GM12875 (cell line): ENCODE data around the gene FEM1B.

Experiments used
- H3K4me3 ChIP-seq: one replicate; pipeline ENCODE4 v1.5.1; 2011; ENCODE audit warnings: low read depth, low read length, control low read depth
- TF ChIP-seq, protein P1 (sequence below): IDR thresholded peaks from 2 replicates; pipeline ENCODE4 v1.5.1; 2011; ENCODE audit warnings: low read depth, mild to moderate bottlenecking, control low read depth, inconsistent platforms, low read length, moderate library complexity, borderline replicate concordance; ENCODE audit not compliant: insufficient read depth

The FEM1B gene

DNA sequence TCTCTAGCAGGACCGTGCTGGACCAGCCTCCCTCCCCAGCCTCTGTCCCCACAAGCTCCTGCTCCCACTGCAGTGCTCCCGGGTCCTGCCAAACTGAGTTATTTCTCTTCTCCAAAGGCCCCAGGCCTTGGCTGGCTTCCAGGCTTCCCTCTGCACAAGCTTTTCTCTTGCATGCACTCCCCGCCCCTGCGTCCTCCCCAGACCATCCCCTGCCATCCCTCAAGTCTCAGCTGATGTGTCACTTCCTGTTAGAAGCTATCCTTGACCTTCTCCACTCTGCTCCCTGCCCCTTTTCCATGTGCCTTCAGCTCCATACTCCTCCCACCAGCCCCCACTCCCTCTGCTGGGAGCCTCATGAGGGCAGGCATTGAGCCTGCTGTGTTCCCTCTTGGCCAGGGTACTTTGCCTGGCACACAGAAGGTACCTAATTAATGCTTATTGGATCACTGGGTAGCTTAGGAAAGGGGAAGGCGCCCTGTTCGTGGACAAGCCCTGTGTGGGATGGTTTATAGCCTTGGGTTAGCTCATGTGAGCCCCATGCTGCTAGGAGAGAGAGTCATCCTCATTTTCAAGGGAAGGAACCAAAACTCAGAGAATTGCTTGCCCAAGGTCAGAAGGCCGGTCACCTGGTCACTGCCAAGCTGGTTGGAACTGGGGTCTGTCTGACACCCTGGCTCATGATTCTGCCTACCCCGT lies 56.4 kb downstream of the FEM1B start:
- H3K4me3 ChIP-seq, result no peak overlapping the region
- TF ChIP-seq, protein P1, sequence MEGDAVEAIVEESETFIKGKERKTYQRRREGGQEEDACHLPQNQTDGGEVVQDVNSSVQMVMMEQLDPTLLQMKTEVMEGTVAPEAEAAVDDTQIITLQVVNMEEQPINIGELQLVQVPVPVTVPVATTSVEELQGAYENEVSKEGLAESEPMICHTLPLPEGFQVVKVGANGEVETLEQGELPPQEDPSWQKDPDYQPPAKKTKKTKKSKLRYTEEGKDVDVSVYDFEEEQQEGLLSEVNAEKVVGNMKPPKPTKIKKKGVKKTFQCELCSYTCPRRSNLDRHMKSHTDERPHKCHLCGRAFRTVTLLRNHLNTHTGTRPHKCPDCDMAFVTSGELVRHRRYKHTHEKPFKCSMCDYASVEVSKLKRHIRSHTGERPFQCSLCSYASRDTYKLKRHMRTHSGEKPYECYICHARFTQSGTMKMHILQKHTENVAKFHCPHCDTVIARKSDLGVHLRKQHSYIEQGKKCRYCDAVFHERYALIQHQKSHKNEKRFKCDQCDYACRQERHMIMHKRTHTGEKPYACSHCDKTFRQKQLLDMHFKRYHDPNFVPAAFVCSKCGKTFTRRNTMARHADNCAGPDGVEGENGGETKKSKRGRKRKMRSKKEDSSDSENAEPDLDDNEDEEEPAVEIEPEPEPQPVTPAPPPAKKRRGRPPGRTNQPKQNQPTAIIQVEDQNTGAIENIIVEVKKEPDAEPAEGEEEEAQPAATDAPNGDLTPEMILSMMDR, result no peak

DNA sequence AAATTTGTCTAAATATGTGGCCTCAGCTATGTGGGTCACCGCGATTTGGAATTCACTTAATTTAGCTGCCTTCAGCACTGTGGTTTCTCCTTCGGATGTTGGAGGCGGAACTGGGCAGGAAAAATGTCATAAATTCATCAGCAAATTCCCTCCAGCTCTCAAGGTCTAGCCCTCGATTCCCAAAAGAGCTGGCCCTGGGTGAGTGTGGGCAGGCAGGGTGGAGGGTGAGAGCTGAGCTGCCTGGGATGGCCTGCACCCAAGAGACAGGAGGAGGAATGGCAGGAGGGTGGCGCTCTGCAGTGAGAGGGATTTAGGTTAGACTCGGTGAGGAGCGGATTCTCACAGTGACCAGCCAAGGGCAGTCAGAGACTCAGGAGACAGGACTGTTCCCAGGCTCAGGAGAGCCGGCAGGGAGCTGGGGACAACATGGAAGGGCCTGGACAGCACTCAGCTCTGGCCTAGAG lies 57.1 kb downstream of the FEM1B start:
- H3K4me3 ChIP-seq, result no peak overlapping the region
- TF ChIP-seq, protein P1, result no peak

DNA sequence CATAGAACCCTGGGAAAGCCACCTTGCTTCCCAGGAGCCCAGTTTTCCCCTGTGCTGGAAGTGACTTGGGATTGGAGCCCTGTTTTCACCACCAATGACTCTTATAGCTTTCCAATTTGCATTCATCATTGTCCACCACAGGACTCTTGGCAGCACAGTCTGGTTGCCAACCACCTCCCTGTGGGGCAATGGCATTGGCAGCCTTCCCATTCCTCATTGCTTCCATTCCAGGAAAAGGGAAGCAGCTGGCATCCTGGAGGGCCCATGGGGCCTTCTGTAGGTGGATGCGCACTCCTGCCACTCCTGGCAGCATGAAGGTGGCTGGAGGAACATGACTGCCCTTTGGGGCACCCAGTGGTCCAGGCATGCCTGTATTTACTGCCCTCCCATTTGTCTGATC lies 57.7 kb downstream of the FEM1B start:
- TF ChIP-seq, protein P1, result no peak
- no peak overlapping the region for H3K4me3 ChIP-seq

DNA sequence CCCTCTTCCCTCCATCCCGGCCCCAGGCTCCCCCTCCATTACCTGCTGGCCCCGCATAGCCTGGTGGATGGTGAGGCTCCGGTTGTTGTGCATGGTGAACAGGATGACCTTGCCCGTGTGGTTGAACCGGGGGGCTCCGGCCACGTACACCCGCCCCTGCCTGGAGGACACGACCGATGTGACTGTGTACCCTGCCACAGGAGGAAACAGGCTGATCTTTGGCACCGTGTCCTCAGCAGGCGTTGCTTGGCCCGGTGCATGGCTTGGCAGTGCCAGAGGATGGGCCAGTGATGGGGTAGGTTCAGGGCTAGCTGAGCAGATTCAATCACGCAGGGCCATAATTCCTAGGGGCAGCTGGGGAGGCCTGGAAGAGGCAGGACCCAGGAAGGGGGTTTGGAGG lies 58.1 kb downstream of the FEM1B start:
- H3K4me3 ChIP-seq, result no peak overlapping the region
- TF ChIP-seq, protein P1, result no peak

DNA sequence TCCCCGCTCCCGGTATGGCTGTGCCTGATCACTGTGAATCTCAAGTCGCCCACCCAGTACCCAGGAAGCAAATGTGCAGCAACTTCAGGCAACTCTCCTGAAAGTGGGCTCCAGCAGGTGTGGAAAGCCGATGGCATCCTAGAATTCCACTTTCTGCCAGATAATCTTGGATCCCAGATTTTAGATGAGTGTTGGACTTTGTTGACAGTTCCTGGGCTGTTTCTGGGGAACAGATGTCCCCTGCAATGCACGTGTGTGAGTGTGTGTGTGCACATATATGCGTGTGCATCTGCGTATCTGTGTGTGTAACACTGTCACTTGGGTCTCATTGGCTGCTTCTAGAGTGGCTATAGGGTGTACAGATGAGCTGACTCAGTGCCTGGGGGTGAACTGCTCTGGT lies 59.0 kb downstream of the FEM1B start:
- H3K4me3 ChIP-seq, result no peak overlapping the region
- TF ChIP-seq, protein P1, result no peak

DNA sequence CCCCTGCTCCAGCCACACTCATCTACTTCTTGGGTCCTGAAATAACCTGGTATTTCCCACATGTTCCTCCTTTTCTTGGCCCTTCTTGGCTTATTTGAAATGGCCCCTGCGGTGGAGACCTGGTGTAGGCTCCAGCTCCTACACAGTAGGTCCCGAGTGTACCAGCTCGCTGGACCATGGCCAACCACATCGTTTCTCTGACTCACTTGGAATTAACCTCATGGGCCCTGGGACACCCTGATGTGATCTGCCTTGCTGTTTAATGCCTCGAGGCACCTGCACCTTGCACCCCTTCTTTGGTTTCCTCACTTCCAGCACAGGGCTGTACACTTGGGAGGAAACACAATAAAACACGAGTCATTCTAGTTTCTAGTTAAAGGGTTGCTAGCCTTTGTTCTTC lies 60.3 kb downstream of the FEM1B start:
- TF ChIP-seq, protein P1, result no peak

DNA sequence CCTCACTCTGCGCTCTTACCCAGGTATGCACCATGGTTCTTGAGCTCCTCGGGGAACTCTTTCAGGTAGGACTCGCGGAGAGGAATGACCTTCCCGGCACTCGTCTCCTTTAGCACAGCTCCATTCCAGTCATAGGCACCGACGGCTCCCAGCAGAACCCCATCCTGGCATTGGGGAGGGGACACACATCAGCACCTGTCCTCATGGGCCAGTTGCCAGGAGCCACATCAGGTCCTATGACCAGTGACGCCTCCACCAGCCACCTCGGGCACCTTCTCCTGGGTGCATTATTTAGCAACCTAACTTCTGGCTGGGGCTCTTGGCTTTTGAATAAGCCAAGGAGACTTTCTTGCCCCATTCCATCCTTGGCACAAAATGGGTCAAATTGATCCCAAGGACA lies 61.9 kb downstream of the FEM1B start:
- no peak overlapping the region for H3K4me3 ChIP-seq
- TF ChIP-seq, protein P1, result no peak

More for the DNA sequence above, 60.3 kb downstream of the FEM1B start:
- no peak overlapping the region for H3K4me3 ChIP-seq
